Astrocyte of the spinal cord (primary cell): ENCODE data around the gene ATP2A1.
"Not testable (repeated sequence)": the region's sequence is repeated elsewhere in the genome, so short reads cannot be mapped to it uniquely, and the experiment has no call there.

ENCODE experiments used
- DNase-seq: peaks from one replicate; pipeline ENCODE4 v3.0.0; 2011; ENCODE audit warnings: low read depth, low spot score
- H3K4me3 ChIP-seq: 2 replicates; pipeline ENCODE4 v1.5.1; 2011; ENCODE audit warnings: low read depth, mild to moderate bottlenecking, low read length, moderate library complexity
- CTCF ChIP-seq: IDR thresholded peaks from 2 replicates; pipeline ENCODE4 v1.5.1; 2012; ENCODE audit warnings: low read depth, mild to moderate bottlenecking, low read length, inconsistent platforms
- in situ Hi-C: cut with HindIII; loops from 2 replicates; pipeline ENCODE4 v1.10.0; 2017; ENCODE audit warnings: low sequenced_read_pairs

ATP2A1 gene

GRCh38 chr16:28880589-28880915 is 2.3 kb downstream of the ATP2A1 start:
- in situ Hi-C loops, result no loop called here
- H3K4me3 ChIP-seq, result peak overlapping the region; percentile 70
- no peak for DNase-seq
- TF ChIP-seq CTCF, result no peak

- TF ChIP-seq CTCF, result no peak
- DNase-seq, result no peak
- no peak overlapping the region for H3K4me3 ChIP-seq
- in situ Hi-C loops, result no loop called here
Measured at GRCh38 chr16:28880955-28881354, 2.7 kb downstream of the ATP2A1 start.

- in situ Hi-C loops, DNase-seq, H3K4me3 ChIP-seq: not testable (repeated sequence)
Measured at GRCh38 chr16:28881565-28881964, 3.3 kb downstream of the ATP2A1 start.

- no peak for TF ChIP-seq CTCF
- no peak overlapping the region for H3K4me3 ChIP-seq
- DNase-seq, result no peak
- in situ Hi-C loops, result no loop called here
Measured at GRCh38 chr16:28882551-28883160, 4.4 kb downstream of the ATP2A1 start.

GRCh38 chr16:28883221-28883996 is 5.1 kb downstream of the ATP2A1 start:
- in situ Hi-C loops, result no loop called here
- no peak for DNase-seq
- TF ChIP-seq CTCF, result no peak
- no peak overlapping the region for H3K4me3 ChIP-seq

GRCh38 chr16:28884045-28884444 is 5.8 kb downstream of the ATP2A1 start:
- H3K4me3 ChIP-seq, result no peak overlapping the region
- in situ Hi-C loops, result no loop called here
- no peak for DNase-seq
- TF ChIP-seq CTCF, result no peak

- TF ChIP-seq CTCF, result no peak
- H3K4me3 ChIP-seq, result no peak overlapping the region
- in situ Hi-C loops, result no loop called here
- DNase-seq, result no peak
Measured at GRCh38 chr16:28886945-28887344, 8.7 kb downstream of the ATP2A1 start.

GRCh38 chr16:28890355-28890754 is 12.1 kb downstream of the ATP2A1 start:
- H3K4me3 ChIP-seq, in situ Hi-C loops, DNase-seq: not testable (repeated sequence)
